ENCODE results near the gene BSND. TPM values are rescaled to one million over a fixed set of nuclear protein-coding genes. Genes with fewer than 3 reads are reported as not detected.
A peak's percentile ranks its signal among the peaks of the same experiment; 100 is the strongest.

Gene BSND
- total and polyA plus RNA-seq, 4 donors = 0.06 TPM; not detected in 3

GRCh38 chr1:54981466-54981865, 17.3 kb upstream of the BSND start:
- Histone ChIP-seq H3K9me3 (ENCODE audit: control insufficient read depth, insufficient read depth, low read length) (no peaks in the 10 kb centered on the region), H3K27ac (ENCODE audit: low read depth, low read length) (no peak overlapping the region), H3K4me3 (ENCODE audit: low read depth, low read length) (no peak overlapping the region), H3K36me3 (ENCODE audit: control insufficient read depth, insufficient read depth, low read length) (no peaks in the 10 kb centered on the region), H3K27me3 (ENCODE audit: control insufficient read depth, insufficient read depth, low read length) (peaks cover 33% of the 10 kb centered on the region), H3K4me1 (ENCODE audit: control insufficient read depth, insufficient read depth, low read length) (peaks cover 11% of the 10 kb centered on the region)
- no peak for DNase-seq (ENCODE audit: low read depth in 4 of 6, low spot score in 6 of 6)
- 100% methylated on average over 2 of the region's 8 CpGs for WGBS (ENCODE audit: insufficient coverage)

- H3K36me3 ChIP-seq (ENCODE audit: control insufficient read depth, insufficient read depth, low read length) = no peaks in the 10 kb centered on the region
- H3K4me3 ChIP-seq (ENCODE audit: low read depth, low read length) = no peak overlapping the region
- H3K9me3 ChIP-seq (ENCODE audit: control insufficient read depth, insufficient read depth, low read length) = no peaks in the 10 kb centered on the region
- no peak overlapping the region for H3K27ac ChIP-seq (ENCODE audit: low read depth, low read length)
- H3K27me3 ChIP-seq (ENCODE audit: control insufficient read depth, insufficient read depth, low read length) = peaks cover 33% of the 10 kb centered on the region
- DNase-seq (ENCODE audit: low read depth in 4 of 6, low spot score in 6 of 6) = peak in 1 of 6 donors; percentile 67
- peaks cover 8% of the 10 kb centered on the region for H3K4me1 ChIP-seq (ENCODE audit: control insufficient read depth, insufficient read depth, low read length)
These were observed 16.0 kb upstream of the BSND start for GRCh38 chr1:54982739-54983138.

- Histone ChIP-seq H3K27me3 (ENCODE audit: control insufficient read depth, insufficient read depth, low read length) (peaks cover 26% of the 10 kb centered on the region), H3K36me3 (ENCODE audit: control insufficient read depth, insufficient read depth, low read length) (no peaks in the 10 kb centered on the region), H3K4me1 (ENCODE audit: control insufficient read depth, insufficient read depth, low read length) (peaks cover 12% of the 10 kb centered on the region), H3K4me3 (ENCODE audit: low read depth, low read length) (no peak overlapping the region), H3K9me3 (ENCODE audit: control insufficient read depth, insufficient read depth, low read length) (no peaks in the 10 kb centered on the region), H3K27ac (ENCODE audit: low read depth, low read length) (no peak overlapping the region)
- 57% methylated on average over 5 of the region's 7 CpGs for WGBS (ENCODE audit: insufficient coverage)
- DNase-seq (ENCODE audit: low read depth in 4 of 6, low spot score in 6 of 6) = peak in 2 of 6 donors; percentile 33 to 38
These were observed 14.4 kb upstream of the BSND start for GRCh38 chr1:54984131-54984842.

- Histone ChIP-seq H3K4me1 (ENCODE audit: control insufficient read depth, insufficient read depth, low read length) (peaks cover 8% of the 10 kb centered on the region), H3K27me3 (ENCODE audit: control insufficient read depth, insufficient read depth, low read length) (peaks cover 14% of the 10 kb centered on the region), H3K36me3 (ENCODE audit: control insufficient read depth, insufficient read depth, low read length) (no peaks in the 10 kb centered on the region), H3K4me3 (ENCODE audit: low read depth, low read length) (no peak overlapping the region), H3K27ac (ENCODE audit: low read depth, low read length) (no peak overlapping the region), H3K9me3 (ENCODE audit: control insufficient read depth, insufficient read depth, low read length) (no peaks in the 10 kb centered on the region)
- DNase-seq (ENCODE audit: low read depth in 4 of 6, low spot score in 6 of 6) = no peak
- WGBS (ENCODE audit: insufficient coverage) = 99% methylated on average over 5 of the region's 5 CpGs
These were observed 13.2 kb upstream of the BSND start for GRCh38 chr1:54985556-54985955.

GRCh38 chr1:54986025-54986424, 12.7 kb upstream of the BSND start:
- WGBS (ENCODE audit: insufficient coverage) = 82% methylated on average over 15 of the region's 15 CpGs
- Histone ChIP-seq H3K27ac (ENCODE audit: low read depth, low read length) (no peak overlapping the region), H3K9me3 (ENCODE audit: control insufficient read depth, insufficient read depth, low read length) (no peaks in the 10 kb centered on the region), H3K4me1 (ENCODE audit: control insufficient read depth, insufficient read depth, low read length) (peaks cover 8% of the 10 kb centered on the region), H3K27me3 (ENCODE audit: control insufficient read depth, insufficient read depth, low read length) (peaks cover 10% of the 10 kb centered on the region), H3K4me3 (ENCODE audit: low read depth, low read length) (no peak overlapping the region), H3K36me3 (ENCODE audit: control insufficient read depth, insufficient read depth, low read length) (no peaks in the 10 kb centered on the region)
- DNase-seq (ENCODE audit: low read depth in 4 of 6, low spot score in 6 of 6) = no peak

- H3K9me3 ChIP-seq (ENCODE audit: control insufficient read depth, insufficient read depth, low read length) = no peaks in the 10 kb centered on the region
- H3K27me3 ChIP-seq (ENCODE audit: control insufficient read depth, insufficient read depth, low read length) = peaks cover 7% of the 10 kb centered on the region
- H3K4me1 ChIP-seq (ENCODE audit: control insufficient read depth, insufficient read depth, low read length) = peaks cover 8% of the 10 kb centered on the region
- no peak overlapping the region for H3K4me3 ChIP-seq (ENCODE audit: low read depth, low read length)
- no peaks in the 10 kb centered on the region for H3K36me3 ChIP-seq (ENCODE audit: control insufficient read depth, insufficient read depth, low read length)
- DNase-seq (ENCODE audit: low read depth in 4 of 6, low spot score in 6 of 6) = no peak
- 95% methylated on average over 3 of the region's 3 CpGs for WGBS (ENCODE audit: insufficient coverage)
- no peak overlapping the region for H3K27ac ChIP-seq (ENCODE audit: low read depth, low read length)
These were observed 12.2 kb upstream of the BSND start for GRCh38 chr1:54986533-54986932.

- H3K4me3 ChIP-seq (ENCODE audit: low read depth, low read length) = no peak overlapping the region
- DNase-seq (ENCODE audit: low read depth in 4 of 6, low spot score in 6 of 6) = no peak
- H3K27ac ChIP-seq (ENCODE audit: low read depth, low read length) = no peak overlapping the region
- no peaks in the 10 kb centered on the region for H3K9me3 ChIP-seq (ENCODE audit: control insufficient read depth, insufficient read depth, low read length)
- peaks cover 8% of the 10 kb centered on the region for H3K4me1 ChIP-seq (ENCODE audit: control insufficient read depth, insufficient read depth, low read length)
- 44% methylated on average over 2 of the region's 2 CpGs for WGBS (ENCODE audit: insufficient coverage)
- H3K36me3 ChIP-seq (ENCODE audit: control insufficient read depth, insufficient read depth, low read length) = no peaks in the 10 kb centered on the region
- H3K27me3 ChIP-seq (ENCODE audit: control insufficient read depth, insufficient read depth, low read length) = peaks cover 2% of the 10 kb centered on the region
These were observed 11.3 kb upstream of the BSND start for GRCh38 chr1:54987427-54987826.

GRCh38 chr1:54987919-54988705, 10.6 kb upstream of the BSND start:
- DNase-seq (ENCODE audit: low read depth in 4 of 6, low spot score in 6 of 6) = no peak
- no peaks in the 10 kb centered on the region for H3K36me3 ChIP-seq (ENCODE audit: control insufficient read depth, insufficient read depth, low read length)
- no peak overlapping the region for H3K27ac ChIP-seq (ENCODE audit: low read depth, low read length)
- H3K27me3 ChIP-seq (ENCODE audit: control insufficient read depth, insufficient read depth, low read length) = peaks cover 2% of the 10 kb centered on the region
- WGBS (ENCODE audit: insufficient coverage) = 87% methylated on average over 8 of the region's 8 CpGs
- H3K4me1 ChIP-seq (ENCODE audit: control insufficient read depth, insufficient read depth, low read length) = peaks cover 8% of the 10 kb centered on the region
- H3K4me3 ChIP-seq (ENCODE audit: low read depth, low read length) = no peak overlapping the region
- H3K9me3 ChIP-seq (ENCODE audit: control insufficient read depth, insufficient read depth, low read length) = no peaks in the 10 kb centered on the region

- Histone ChIP-seq H3K4me1 (ENCODE audit: control insufficient read depth, insufficient read depth, low read length) (peaks cover 7% of the 10 kb centered on the region), H3K36me3 (ENCODE audit: control insufficient read depth, insufficient read depth, low read length) (no peaks in the 10 kb centered on the region), H3K27me3 (ENCODE audit: control insufficient read depth, insufficient read depth, low read length) (no peaks in the 10 kb centered on the region), H3K27ac (ENCODE audit: low read depth, low read length) (no peak overlapping the region), H3K4me3 (ENCODE audit: low read depth, low read length) (no peak overlapping the region), H3K9me3 (ENCODE audit: control insufficient read depth, insufficient read depth, low read length) (no peaks in the 10 kb centered on the region)
- no peak for DNase-seq (ENCODE audit: low read depth in 4 of 6, low spot score in 6 of 6)
- WGBS (ENCODE audit: insufficient coverage) = 100% methylated on average over 1 of the region's 4 CpGs
These were observed 9.8 kb upstream of the BSND start for GRCh38 chr1:54988975-54989374.

- no peaks in the 10 kb centered on the region for H3K36me3 ChIP-seq (ENCODE audit: control insufficient read depth, insufficient read depth, low read length)
- no peaks in the 10 kb centered on the region for H3K9me3 ChIP-seq (ENCODE audit: control insufficient read depth, insufficient read depth, low read length)
- no peak overlapping the region for H3K4me3 ChIP-seq (ENCODE audit: low read depth, low read length)
- H3K4me1 ChIP-seq (ENCODE audit: control insufficient read depth, insufficient read depth, low read length) = peaks cover 4% of the 10 kb centered on the region
- H3K27ac ChIP-seq (ENCODE audit: low read depth, low read length) = no peak overlapping the region
- 66% methylated on average over 8 of the region's 8 CpGs for WGBS (ENCODE audit: insufficient coverage)
- no peak for DNase-seq (ENCODE audit: low read depth in 4 of 6, low spot score in 6 of 6)
- peaks cover 2% of the 10 kb centered on the region for H3K27me3 ChIP-seq (ENCODE audit: control insufficient read depth, insufficient read depth, low read length)
These were observed 9.3 kb upstream of the BSND start for GRCh38 chr1:54989473-54989872.
